H9 (cell line): Measurements from ENCODE around the gene ESRRA. TPM values are rescaled to one million over a fixed set of nuclear protein-coding genes. Genes with fewer than 3 reads are reported as not detected.
A peak's percentile ranks its signal among the peaks of the same experiment; 100 is the strongest.

Experiments
- DNase-seq: peaks from one replicate; pipeline ENCODE4 v3.0.0-alpha.2; 2017
- H2AFZ ChIP-seq: one replicate; pipeline ENCODE4 v1.6.1; 2013; ENCODE audit warnings: mild to moderate bottlenecking, low read length, control low read depth, moderate library complexity
- H2AK5ac ChIP-seq: 2 replicates; pipeline ENCODE4 v1.6.1; 2013; ENCODE audit warnings: low read length, control low read depth, mixed read lengths; ENCODE audit not compliant: insufficient read length
- H2BK120ac ChIP-seq: one replicate; pipeline ENCODE4 v1.6.1; 2013; ENCODE audit warnings: low read depth, mild to moderate bottlenecking, low read length, control low read depth, inconsistent platforms; ENCODE audit not compliant: poor library complexity, severe bottlenecking
- H2BK12ac ChIP-seq: 2 replicates; pipeline ENCODE4 v1.6.1; 2013; ENCODE audit warnings: low read length, control low read depth, mixed read lengths, low read depth; ENCODE audit not compliant: insufficient read length
- H2BK15ac ChIP-seq: 2 replicates; pipeline ENCODE4 v1.6.1; 2013; ENCODE audit warnings: low read depth, low read length, control low read depth
- H2BK20ac ChIP-seq: one replicate; pipeline ENCODE4 v1.6.1; 2013; ENCODE audit warnings: low read depth, mild to moderate bottlenecking, low read length, control low read depth, inconsistent platforms; ENCODE audit not compliant: poor library complexity, severe bottlenecking
- H2BK5ac ChIP-seq: 2 replicates; pipeline ENCODE4 v1.6.1; 2013; ENCODE audit warnings: low read length, control low read depth, mixed read lengths; ENCODE audit not compliant: insufficient read length
- H3K14ac ChIP-seq: 2 replicates; pipeline ENCODE4 v1.6.1; 2013; ENCODE audit warnings: low read length, control low read depth; ENCODE audit not compliant: insufficient read depth
- H3K18ac ChIP-seq: 2 replicates; pipeline ENCODE4 v1.6.1; 2013; ENCODE audit warnings: low read depth, mild to moderate bottlenecking, mixed read lengths, low read length, control low read depth; ENCODE audit not compliant: insufficient read length
- H3K23ac ChIP-seq: 2 replicates; pipeline ENCODE4 v1.6.1; 2013; ENCODE audit warnings: low read length, control low read depth, mixed read lengths, low read depth; ENCODE audit not compliant: insufficient read length
- H3K23me2 ChIP-seq: 2 replicates; pipeline ENCODE4 v1.6.1; 2013; ENCODE audit warnings: low read depth, mild to moderate bottlenecking, mixed read lengths, low read length, control low read depth; ENCODE audit not compliant: insufficient read length, poor library complexity, severe bottlenecking
- H3K27ac ChIP-seq: 2 replicates; pipeline ENCODE4 v1.5.1; 2013; ENCODE audit warnings: low read length, control low read depth, mixed read lengths, low read depth; ENCODE audit not compliant: insufficient read length
- H3K27me3 ChIP-seq: 2 replicates; pipeline ENCODE4 v1.6.1; 2013; ENCODE audit warnings: low read length, control low read depth, inconsistent platforms; ENCODE audit not compliant: insufficient read depth
- H3K4ac ChIP-seq: 2 replicates; pipeline ENCODE4 v1.6.1; 2013; ENCODE audit warnings: low read depth, mild to moderate bottlenecking, control low read depth, inconsistent platforms, low read length, moderate library complexity
- H3K4me1 ChIP-seq: 2 replicates; pipeline ENCODE4 v1.6.1; 2013; ENCODE audit warnings: low read length, control low read depth, inconsistent platforms; ENCODE audit not compliant: insufficient read depth
- H3K4me2 ChIP-seq: 2 replicates; pipeline ENCODE4 v1.6.1; 2013; ENCODE audit warnings: low read length, control low read depth, mixed read lengths; ENCODE audit not compliant: insufficient read length, insufficient read depth
- H3K56ac ChIP-seq: 2 replicates; pipeline ENCODE4 v1.6.1; 2013; ENCODE audit warnings: low read depth, mild to moderate bottlenecking, mixed read lengths, low read length, control low read depth; ENCODE audit not compliant: insufficient read length
- H3K79me1 ChIP-seq: 2 replicates; pipeline ENCODE4 v1.6.1; 2013; ENCODE audit warnings: low read depth, mild to moderate bottlenecking, moderate library complexity, low read length, control low read depth, inconsistent platforms; ENCODE audit not compliant: insufficient read depth, poor library complexity, severe bottlenecking
- H3K79me2 ChIP-seq: 2 replicates; pipeline ENCODE4 v1.6.1; 2013; ENCODE audit warnings: low read length, control low read depth, inconsistent platforms; ENCODE audit not compliant: insufficient read depth
- H3K9ac ChIP-seq: 2 replicates; pipeline ENCODE4 v1.6.1; 2013; ENCODE audit warnings: low read length, control low read depth, mixed read lengths; ENCODE audit not compliant: insufficient read length; ENCODE audit errors: extremely low read depth
- H3K9me3 ChIP-seq: one replicate; pipeline ENCODE4 v1.6.1; 2013; ENCODE audit warnings: low read depth, low read length, inconsistent platforms; ENCODE audit not compliant: control insufficient read depth
- H3T11ph ChIP-seq: one replicate; pipeline ENCODE4 v1.6.1; 2013; ENCODE audit warnings: mild to moderate bottlenecking, low read length, control low read depth, inconsistent platforms
- H4K20me1 ChIP-seq: one replicate; pipeline ENCODE4 v1.6.1; 2013; ENCODE audit not compliant: control insufficient read depth, insufficient read length, insufficient read depth
- H4K5ac ChIP-seq: 2 replicates; pipeline ENCODE4 v1.6.1; 2013; ENCODE audit warnings: low read depth, mild to moderate bottlenecking, mixed read lengths, low read length, control low read depth; ENCODE audit not compliant: insufficient read length
- H4K8ac ChIP-seq: replicated peaks from 2 replicates; pipeline ENCODE4 v1.6.1; 2013; ENCODE audit warnings: low read length, control low read depth, mixed read lengths, low read depth; ENCODE audit not compliant: insufficient read length
- H4K91ac ChIP-seq: 2 replicates; pipeline ENCODE4 v1.6.1; 2013; ENCODE audit warnings: low read depth, mild to moderate bottlenecking, moderate library complexity, mixed read lengths, low read length, control low read depth; ENCODE audit not compliant: insufficient read length
- H3K27ac Mint-ChIP-seq, 3 experiments: 2 replicates in 2 of 3; 3 replicates in 1 of 3; pipeline ENCODE4 v1.8.0; 2020 to 2021; ENCODE audit warnings: mixed read lengths in 3 of 3, mild to moderate bottlenecking in 1 of 3, moderate library complexity in 1 of 3
- H3K27me3 Mint-ChIP-seq: 2 replicates; pipeline ENCODE4 v1.8.0; 2021; ENCODE audit warnings: low read depth, mild to moderate bottlenecking, moderate library complexity, mixed read lengths
- H3K36me3 Mint-ChIP-seq, 3 experiments: 2 replicates in 2 of 3; 3 replicates in 1 of 3; pipeline ENCODE4 v1.8.0; 2020 to 2021; ENCODE audit warnings: low read depth in 3 of 3, mixed read lengths in 3 of 3; ENCODE audit not compliant: insufficient read depth in 1 of 3
- H3K4me1 Mint-ChIP-seq, 2 experiments: 2 replicates each; pipeline ENCODE4 v1.8.0; 2020; ENCODE audit warnings: mixed read lengths in 2 of 2
- H3K4me3 Mint-ChIP-seq, 2 experiments: 2 replicates in 1 of 2; 3 replicates in 1 of 2; pipeline ENCODE4 v1.8.0; 2020 to 2021; ENCODE audit warnings: mild to moderate bottlenecking in 2 of 2, mixed read lengths in 2 of 2, moderate library complexity in 1 of 2
- H3K9me3 Mint-ChIP-seq, 2 experiments: 2 replicates in 1 of 2; 3 replicates in 1 of 2; pipeline ENCODE4 v1.8.0; 2020; ENCODE audit warnings: mild to moderate bottlenecking in 2 of 2, mixed read lengths in 2 of 2, moderate library complexity in 1 of 2
- CTCF ChIP-seq: fragments of 200-600 bp; sonication (generic); conservative IDR thresholded peaks from 3 replicates; pipeline ENCODE4 v1.8.0; 2021; ENCODE audit warnings: antibody characterized with exemption, mild to moderate bottlenecking
- WGBS: extraction: QIAGEN DNeasy Blood & Tissue Kit; methylation state at CpG from one replicate; pipeline ENCODE4 v1.1.7; 2013; ENCODE audit warnings: missing lambda C conversion rate, low lambda C conversion rate, mixed read lengths; ENCODE audit not compliant: insufficient read length; ENCODE audit errors: extremely low coverage; 5-methylcytosine and 5-hydroxymethylcytosine counted together
- total RNA-seq: library from RNA; stranded (reverse); gene quantifications from 2 replicates; pipeline ENCODE4 v1.2.1, GENCODE V29; 2021

ESRRA gene
- total RNA-seq, 1 experiment from 2014 or later = 42.3 TPM

GRCh38 chr11:64324692-64325469 is 19.6 kb downstream of the ESRRA start:
- Histone ChIP-seq H3K27me3 (no peaks in the 10 kb centered on the region), H3T11ph (no peak overlapping the region), H2BK5ac (no peak overlapping the region), H2BK20ac (no peak overlapping the region), H3K4me2 (no peak overlapping the region), H4K5ac (no peak overlapping the region), H3K23me2 (no peaks in the 10 kb centered on the region), H3K4me1 (no peaks in the 10 kb centered on the region; the same call in 1 of the 2 replicates), H2BK120ac (no peak overlapping the region), H3K18ac (no peak overlapping the region), H3K9ac (no peak overlapping the region), H4K20me1 (peaks cover 2% of the 10 kb centered on the region), H3K56ac (no peak overlapping the region), H2BK12ac (no peak overlapping the region), H4K91ac (no peak overlapping the region), H3K4ac (no peak overlapping the region), H2BK15ac (no peak overlapping the region), H3K9me3 (no peaks in the 10 kb centered on the region), H3K79me2 (no peaks in the 10 kb centered on the region), H3K23ac (no peak overlapping the region), H4K8ac (no peak overlapping the region), H2AK5ac (no peak overlapping the region), H3K27ac (peak overlapping the region; percentile 34), H2AFZ (no peak overlapping the region), H3K14ac (no peak overlapping the region), H3K79me1 (no peaks in the 10 kb centered on the region)
- no peak for TF ChIP-seq CTCF
- Mint-ChIP-seq H3K4me1 (peaks cover 12 to 20% of the 10 kb centered on the region in 2 experiments), H3K27me3 (peaks cover 5% of the 10 kb centered on the region), H3K9me3 (no peaks in the 10 kb centered on the region), H3K4me3 (peak overlapping the region in 1 of 2 experiments; percentile 3; a peak in 1 of 5 replicates), H3K36me3 (peaks cover 9 to 22% (median 19%) of the 10 kb centered on the region in 3 experiments; a peak in 6 of 7 replicates), H3K27ac (peak overlapping the region; percentile 8 to 95 (median 93); a peak in 4 of 7 replicates)
- DNase-seq = no peak
- no CpG with 5 or more reads among the region's 11 CpGs for WGBS
